Bronchial epithelial cell (primary cell): ENCODE data around the gene SLC25A6. TPM values are rescaled to one million over a fixed set of nuclear protein-coding genes. Genes with fewer than 3 reads are reported as not detected.
A peak's percentile ranks its signal among the peaks of the same experiment; 100 is the strongest.

Source experiments
- DNase-seq: peaks from one replicate; pipeline ENCODE4 v3.0.0-alpha.2; 2010; ENCODE audit warnings: low read depth
- FAIRE-seq: peaks from 2 replicates; lab custom pipeline; 2011; peaks lifted over from hg19 to GRCh38; lab: Jason Lieb, UNC
- H3K27me3 ChIP-seq: 2 replicates; pipeline ENCODE4 v1.5.1; 2011; ENCODE audit warnings: low read length; ENCODE audit not compliant: control insufficient read depth, insufficient read depth
- H3K36me3 ChIP-seq: 2 replicates; pipeline ENCODE4 v1.5.1; 2011; ENCODE audit warnings: low read length; ENCODE audit not compliant: control insufficient read depth, insufficient read depth
- H3K4me3 ChIP-seq: 2 replicates; pipeline ENCODE4 v1.5.1; 2011; ENCODE audit warnings: mild to moderate bottlenecking, low read depth, low read length, control low read depth
- total RNA-seq: library from RNA; depleted of rRNA; stranded (reverse); fragments of >200 nt; gene quantifications from 2 replicates; pipeline ENCODE4 v1.2.1, GENCODE V29; 2014
- TF ChIP-seq, protein P1 (sequence below): IDR thresholded peaks from 2 replicates; pipeline ENCODE4 v1.5.1; 2011; ENCODE audit warnings: mild to moderate bottlenecking, moderate library complexity, low read length, control low read depth, inconsistent platforms; ENCODE audit not compliant: insufficient read depth, severe bottlenecking

The SLC25A6 gene
- total RNA-seq, 1 donor from 2014 or later: 335 TPM

DNA sequence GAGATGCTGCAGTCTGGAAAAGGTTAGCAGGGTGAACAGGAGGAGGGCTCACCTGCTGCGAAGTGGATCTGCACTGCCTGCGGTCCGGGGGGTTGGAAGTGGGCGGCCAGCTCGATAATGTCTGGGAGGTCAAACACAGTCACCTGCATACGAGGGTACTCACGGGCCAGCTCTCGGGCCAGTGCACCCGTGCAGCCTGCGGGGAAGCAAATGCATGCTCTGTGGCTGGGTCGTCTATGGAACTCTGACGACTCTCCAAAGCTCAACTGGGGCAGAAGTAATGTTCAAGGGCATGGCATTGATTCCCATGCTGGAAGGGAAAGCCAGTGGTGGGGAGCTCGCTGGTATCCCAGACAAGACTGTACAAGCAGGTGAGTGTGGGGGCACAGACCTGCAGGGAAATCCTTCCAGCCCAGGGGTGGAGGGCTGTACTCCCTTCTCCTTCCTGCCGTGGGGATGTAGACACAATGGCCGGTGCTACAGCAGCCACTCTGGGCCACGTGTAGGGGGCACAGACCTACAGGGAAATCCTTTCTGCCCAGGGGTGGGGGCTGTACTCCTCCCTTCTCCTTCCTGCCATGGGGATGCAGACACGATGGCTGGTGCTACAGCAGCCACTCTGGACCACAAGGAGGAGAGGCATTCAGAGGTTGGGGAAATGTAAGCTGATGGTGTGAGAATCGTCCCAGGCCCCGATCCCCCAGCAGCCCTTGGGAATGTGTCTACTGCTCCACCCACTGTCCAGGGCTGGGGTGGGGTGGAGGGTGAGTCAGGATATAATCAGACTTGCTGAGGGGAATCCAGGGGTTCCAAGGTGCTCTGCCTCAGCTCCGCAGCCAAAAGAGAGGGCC is 26.2 kb upstream of the SLC25A6 start:
- Histone ChIP-seq H3K4me3 (no peak overlapping the region), H3K36me3 (peaks cover 2% of the 10 kb centered on the region), H3K27me3 (no peaks in the 10 kb centered on the region)
- TF ChIP-seq, protein P1, sequence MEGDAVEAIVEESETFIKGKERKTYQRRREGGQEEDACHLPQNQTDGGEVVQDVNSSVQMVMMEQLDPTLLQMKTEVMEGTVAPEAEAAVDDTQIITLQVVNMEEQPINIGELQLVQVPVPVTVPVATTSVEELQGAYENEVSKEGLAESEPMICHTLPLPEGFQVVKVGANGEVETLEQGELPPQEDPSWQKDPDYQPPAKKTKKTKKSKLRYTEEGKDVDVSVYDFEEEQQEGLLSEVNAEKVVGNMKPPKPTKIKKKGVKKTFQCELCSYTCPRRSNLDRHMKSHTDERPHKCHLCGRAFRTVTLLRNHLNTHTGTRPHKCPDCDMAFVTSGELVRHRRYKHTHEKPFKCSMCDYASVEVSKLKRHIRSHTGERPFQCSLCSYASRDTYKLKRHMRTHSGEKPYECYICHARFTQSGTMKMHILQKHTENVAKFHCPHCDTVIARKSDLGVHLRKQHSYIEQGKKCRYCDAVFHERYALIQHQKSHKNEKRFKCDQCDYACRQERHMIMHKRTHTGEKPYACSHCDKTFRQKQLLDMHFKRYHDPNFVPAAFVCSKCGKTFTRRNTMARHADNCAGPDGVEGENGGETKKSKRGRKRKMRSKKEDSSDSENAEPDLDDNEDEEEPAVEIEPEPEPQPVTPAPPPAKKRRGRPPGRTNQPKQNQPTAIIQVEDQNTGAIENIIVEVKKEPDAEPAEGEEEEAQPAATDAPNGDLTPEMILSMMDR: no peak
- DNase-seq (no peak), FAIRE-seq (no peak)

DNA sequence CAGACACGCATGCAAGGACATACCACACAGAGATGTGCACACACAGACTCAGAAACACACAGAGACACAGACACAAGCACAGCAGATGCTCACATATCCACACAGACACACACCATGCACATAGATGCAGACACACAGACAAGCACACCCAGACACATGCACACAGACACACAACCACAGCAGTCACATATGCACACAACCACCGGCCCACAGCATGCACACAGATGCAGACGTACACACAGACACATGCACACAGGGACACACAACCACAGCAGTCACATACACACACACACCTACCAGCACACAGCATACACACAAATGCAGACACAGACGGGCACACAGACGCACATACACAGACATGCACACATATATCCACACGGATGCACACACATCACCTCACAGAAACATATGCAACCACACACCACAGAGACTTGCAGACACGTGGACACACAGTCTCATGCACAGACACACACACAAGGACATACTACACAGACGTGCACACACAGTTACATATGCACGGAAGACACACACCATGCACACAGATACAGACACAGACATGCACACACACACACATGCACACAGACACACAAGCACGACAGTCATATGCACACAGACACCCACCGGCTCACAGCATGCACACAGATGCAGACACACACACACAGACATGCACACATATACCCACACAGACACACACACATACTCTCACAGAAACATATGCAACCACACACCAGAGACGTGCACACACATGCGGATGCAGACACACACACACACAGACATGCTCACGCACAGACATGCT is 25.2 kb upstream of the SLC25A6 start:
- DNase-seq: no peak
- no peaks in the 10 kb centered on the region for H3K27me3 ChIP-seq
- TF ChIP-seq, protein P1: no peak
- no peak for FAIRE-seq
- H3K4me3 ChIP-seq: no peak overlapping the region
- peaks cover 3% of the 10 kb centered on the region for H3K36me3 ChIP-seq

DNA sequence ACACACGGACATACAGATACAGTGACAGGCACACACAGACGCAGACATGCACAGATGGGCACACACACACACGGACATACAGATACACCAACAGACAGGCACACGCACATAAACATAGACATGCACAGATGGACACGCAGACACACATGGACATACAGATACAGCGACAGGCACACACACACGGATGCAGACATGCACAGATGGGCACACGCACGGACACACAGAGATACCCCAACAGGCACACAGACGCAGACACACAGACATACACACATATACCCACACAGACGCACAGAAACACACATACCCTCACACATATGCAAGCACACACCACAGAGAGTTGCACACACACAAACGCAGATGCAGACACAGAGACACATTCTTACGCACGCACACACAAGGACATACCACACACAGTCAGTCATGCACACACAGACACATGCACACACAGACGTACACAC is 24.4 kb upstream of the SLC25A6 start:
- Histone ChIP-seq H3K27me3 (no peaks in the 10 kb centered on the region), H3K4me3 (no peak overlapping the region), H3K36me3 (peaks cover 4% of the 10 kb centered on the region)
- TF ChIP-seq, protein P1: no peak
- peak; percentile 97 for FAIRE-seq
- no peak for DNase-seq

DNA sequence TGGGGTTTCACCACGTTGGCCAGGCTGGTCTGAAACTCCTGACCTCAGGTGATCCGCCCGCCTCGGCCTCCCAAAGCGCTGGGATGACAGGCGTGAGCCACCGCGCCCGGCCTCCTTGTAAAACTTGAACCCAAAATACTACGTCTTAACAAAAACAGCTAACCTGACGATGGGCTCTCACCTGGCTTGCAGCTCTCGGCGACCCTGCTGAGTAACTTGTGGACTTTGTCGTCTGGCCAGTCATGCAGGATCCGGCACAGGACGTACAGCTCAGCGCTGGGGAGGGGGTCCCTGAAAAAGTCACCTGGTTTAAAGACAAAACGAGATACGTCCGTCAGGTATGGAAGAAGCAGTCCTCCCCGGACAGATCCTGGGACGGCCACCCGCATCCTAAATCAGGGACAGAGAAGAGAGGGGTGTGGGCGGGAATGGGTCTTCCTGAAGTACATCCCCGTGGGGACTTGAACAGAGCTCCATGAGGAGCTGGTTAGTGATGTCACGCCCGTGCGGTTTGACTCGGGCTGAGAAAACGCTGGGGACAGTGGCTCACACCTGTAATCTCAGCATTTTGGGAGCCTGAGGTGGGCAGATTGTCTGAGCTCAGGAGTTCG is 20.7 kb upstream of the SLC25A6 start:
- no peak for FAIRE-seq
- TF ChIP-seq, protein P1: no peak
- no peak for DNase-seq
- Histone ChIP-seq H3K36me3 (peaks cover 5% of the 10 kb centered on the region), H3K4me3 (no peak overlapping the region), H3K27me3 (no peaks in the 10 kb centered on the region)

DNA sequence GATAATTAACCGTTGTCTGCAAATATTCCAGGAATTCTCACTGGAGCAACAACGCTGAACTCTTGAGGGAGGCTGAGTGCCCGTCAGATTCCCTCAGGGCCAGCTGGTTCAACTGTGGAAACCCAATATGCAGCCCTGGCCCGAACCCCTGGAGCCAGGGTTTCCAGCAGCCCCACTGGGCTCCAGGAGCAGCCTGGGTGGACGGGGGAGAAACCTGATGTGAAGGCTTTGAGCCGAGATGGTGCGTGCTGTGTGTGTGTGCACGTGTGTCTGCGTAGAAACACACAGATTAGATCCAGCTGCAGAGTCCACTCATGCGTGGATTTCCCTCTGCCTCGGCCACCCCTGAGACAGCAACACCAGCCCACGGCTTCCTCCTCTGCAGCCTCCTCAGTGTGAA is 19.4 kb upstream of the SLC25A6 start:
- no peaks in the 10 kb centered on the region for H3K27me3 ChIP-seq
- H3K36me3 ChIP-seq: peaks cover 5% of the 10 kb centered on the region
- FAIRE-seq (no peak), DNase-seq (no peak)
- TF ChIP-seq, protein P1: no peak
- no peak overlapping the region for H3K4me3 ChIP-seq
